SK-N-SH treated with all-trans-retinoic acid at 6 μM for 48 hours (cell line): ENCODE data around the gene GLI3.

Source experiments
- ARNTL ChIP-seq: fragments of 450-650 bp; formaldehyde crosslinking; IDR thresholded peaks from 2 replicates; pipeline ENCODE4 v1.5.0; 2020; ENCODE audit warnings: low read depth, mild to moderate bottlenecking, moderate library complexity, borderline replicate concordance
- CSDC2 ChIP-seq: fragments of 250-450 bp; sonication (Bioruptor Pico); IDR thresholded peaks from 2 replicates; pipeline ENCODE4 v1.5.0; 2020; ENCODE audit warnings: mild to moderate bottlenecking, moderate library complexity
- TCF4 ChIP-seq: fragments of 250-450 bp; sonication (Bioruptor Pico); IDR thresholded peaks from 2 replicates; pipeline ENCODE4 v1.8.0; 2021; ENCODE audit warnings: mild to moderate bottlenecking, moderate library complexity, borderline replicate concordance
- TOX ChIP-seq: fragments of 250-450 bp; sonication (Bioruptor Pico); IDR thresholded peaks from 2 replicates; pipeline ENCODE4 v1.8.0; 2021; ENCODE audit warnings: mild to moderate bottlenecking, moderate library complexity, borderline replicate concordance
- ZC3H10 ChIP-seq: fragments of 250-450 bp; sonication (Bioruptor Pico); IDR thresholded peaks from 2 replicates; pipeline ENCODE4 v1.5.1; 2021; ENCODE audit warnings: mild to moderate bottlenecking, moderate library complexity

- no peak for TF ChIP-seq TCF4 (CRISPR knock-in tag)
- no peak for TF ChIP-seq TOX
- TF ChIP-seq ZC3H10, result no peak
- TF ChIP-seq CSDC2 (CRISPR knock-in tag), result no peak
- TF ChIP-seq ARNTL (CRISPR knock-in tag), result no peak
These were observed 82.8 kb downstream of the GLI3 start for GRCh38 chr7:42154173-42154572.
